Measurements from ENCODE around the gene NOL9.

Gene NOL9

GRCh38 chr1:6486433-6487011 is 67.8 kb downstream of the NOL9 start:
- peak; percentile 88 for DNase-seq

GRCh38 chr1:6485168-6486101 is 68.9 kb downstream of the NOL9 start:
- no peak for DNase-seq

GRCh38 chr1:6484826-6485167 is 69.5 kb downstream of the NOL9 start:
- DNase-seq: no peak

GRCh38 chr1:6483761-6484117 is 70.6 kb downstream of the NOL9 start:
- DNase-seq: no peak

- no peak for DNase-seq
These were observed 71.1 kb downstream of the NOL9 start for GRCh38 chr1:6483017-6483760.

- no peak for DNase-seq
These were observed 72.5 kb downstream of the NOL9 start for GRCh38 chr1:6481820-6482219.

GRCh38 chr1:6477039-6477820 is 77.1 kb downstream of the NOL9 start:
- DNase-seq: no peak

- DNase-seq: no peak
These were observed 77.8 kb downstream of the NOL9 start for GRCh38 chr1:6476483-6476882.

GRCh38 chr1:6475381-6476133 is 78.8 kb downstream of the NOL9 start:
- no peak for DNase-seq

- DNase-seq: no peak
These were observed 79.5 kb downstream of the NOL9 start for GRCh38 chr1:6474815-6475282.

- no peak for DNase-seq
These were observed 80.1 kb downstream of the NOL9 start for GRCh38 chr1:6473974-6474814.

GRCh38 chr1:6473156-6473555 is 81.2 kb downstream of the NOL9 start:
- DNase-seq: no peak

- DNase-seq: no peak
These were observed 81.9 kb downstream of the NOL9 start for GRCh38 chr1:6472391-6472790.

- no peak for DNase-seq
These were observed 82.3 kb downstream of the NOL9 start for GRCh38 chr1:6471970-6472368.
